Astrocyte (in vitro differentiated cells and primary cell): Measurements from ENCODE around the gene HCRTR1. TPM values are rescaled to one million over a fixed set of nuclear protein-coding genes. Genes with fewer than 3 reads are reported as not detected.

Source experiments
- DNase-seq: peaks from one replicate; pipeline ENCODE4 v3.0.0-alpha.2; 2010; ENCODE audit warnings: low read depth
- FAIRE-seq: peaks from 2 replicates; lab custom pipeline; 2011; peaks lifted over from hg19 to GRCh38; lab: Jason Lieb, UNC
- H2AFZ ChIP-seq: 2 replicates; pipeline ENCODE4 v1.6.0; 2012; ENCODE audit warnings: low read depth, low read length, inconsistent platforms
- H3K27ac ChIP-seq: 2 replicates; pipeline ENCODE4 v1.5.1; 2011; ENCODE audit warnings: low read depth, low read length, inconsistent platforms
- H3K27me3 ChIP-seq: 2 replicates; pipeline ENCODE4 v1.6.0; 2011; ENCODE audit warnings: low read length, inconsistent platforms; ENCODE audit not compliant: insufficient read depth
- H3K36me3 ChIP-seq: 2 replicates; pipeline ENCODE4 v1.5.1; 2011; ENCODE audit warnings: low read length, inconsistent platforms; ENCODE audit not compliant: insufficient read depth
- H3K4me1 ChIP-seq: 2 replicates; pipeline ENCODE4 v1.5.1; 2011; ENCODE audit warnings: low read length, inconsistent platforms; ENCODE audit not compliant: insufficient read depth
- H3K4me2 ChIP-seq: 2 replicates; pipeline ENCODE4 v1.6.0; 2012; ENCODE audit warnings: low read length, inconsistent platforms
- H3K4me3 ChIP-seq: 2 replicates; pipeline ENCODE4 v1.5.1; 2011; ENCODE audit warnings: low read depth, mild to moderate bottlenecking, low read length, inconsistent platforms; ENCODE audit not compliant: insufficient read depth
- H3K79me2 ChIP-seq: 2 replicates; pipeline ENCODE4 v1.6.0; 2012; ENCODE audit warnings: mild to moderate bottlenecking, low read length, inconsistent platforms; ENCODE audit not compliant: insufficient read depth
- H3K9ac ChIP-seq: 2 replicates; pipeline ENCODE4 v1.6.0; 2012; ENCODE audit warnings: mild to moderate bottlenecking, low read length, inconsistent platforms
- H3K9me3 ChIP-seq: 2 replicates; pipeline ENCODE4 v1.5.1; 2012; ENCODE audit warnings: low read depth, mild to moderate bottlenecking, low read length, inconsistent platforms; ENCODE audit not compliant: insufficient read depth
- H4K20me1 ChIP-seq: 2 replicates; pipeline ENCODE4 v1.6.0; 2012; ENCODE audit warnings: low read length, inconsistent platforms; ENCODE audit not compliant: insufficient read depth
- H3K27ac Mint-ChIP-seq: one replicate; pipeline ENCODE4 v1.8.0; 2021; ENCODE audit warnings: mild to moderate bottlenecking, mixed read lengths; ENCODE audit not compliant: unreplicated experiment
- H3K27me3 Mint-ChIP-seq: one replicate; pipeline ENCODE4 v1.8.0; 2021; ENCODE audit warnings: low read depth, mixed read lengths; ENCODE audit not compliant: unreplicated experiment
- H3K36me3 Mint-ChIP-seq: one replicate; pipeline ENCODE4 v1.8.0; 2021; ENCODE audit warnings: low read depth, mixed read lengths; ENCODE audit not compliant: unreplicated experiment
- H3K4me1 Mint-ChIP-seq: one replicate; pipeline ENCODE4 v1.8.0; 2021; ENCODE audit warnings: low read depth, mixed read lengths; ENCODE audit not compliant: unreplicated experiment
- H3K4me3 Mint-ChIP-seq: one replicate; pipeline ENCODE4 v1.8.0; 2021; ENCODE audit warnings: mild to moderate bottlenecking, moderate library complexity, mixed read lengths; ENCODE audit not compliant: unreplicated experiment
- H3K9me3 Mint-ChIP-seq: one replicate; pipeline ENCODE4 v1.8.0; 2021; ENCODE audit warnings: mild to moderate bottlenecking, mixed read lengths; ENCODE audit not compliant: unreplicated experiment
- EZH2 ChIP-seq: IDR thresholded peaks from 2 replicates; pipeline ENCODE4 v1.6.1; 2012; ENCODE audit warnings: mild to moderate bottlenecking, low read length, inconsistent platforms; ENCODE audit not compliant: insufficient read depth
- total RNA-seq: library from RNA; stranded (reverse); gene quantifications from 2 replicates; pipeline ENCODE4 v1.2.1, GENCODE V29; 2021
- TF ChIP-seq, protein P1 (sequence below): IDR thresholded peaks from 2 replicates; pipeline ENCODE4 v1.5.1; 2011; ENCODE audit warnings: low read depth, mild to moderate bottlenecking, inconsistent platforms, low read length, moderate library complexity; ENCODE audit not compliant: insufficient read depth

HCRTR1 gene
- total RNA-seq, 1 donor from 2014 or later, result not detected

DNA sequence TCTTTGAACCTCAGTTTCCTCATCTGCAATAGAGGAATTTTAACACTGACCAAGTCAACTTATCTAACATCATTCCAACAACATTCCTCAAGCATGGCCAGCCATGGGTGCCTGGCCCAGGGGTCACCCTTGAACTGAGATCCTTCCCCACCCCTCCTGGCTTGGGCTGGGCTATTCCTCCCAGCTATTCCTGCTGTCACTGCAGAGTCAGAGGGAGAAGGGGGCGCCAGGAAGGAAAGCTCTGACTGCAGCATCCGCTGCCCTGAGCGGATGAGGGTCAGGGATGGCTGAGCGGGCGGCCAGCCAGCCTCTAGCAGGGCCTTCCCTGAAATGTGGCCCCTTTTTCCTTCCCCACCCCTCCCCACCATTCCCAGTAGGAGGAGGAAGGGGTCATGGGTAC lies 38.1 kb upstream of the HCRTR1 start:
- no peaks in the 10 kb centered on the region for H3K79me2 ChIP-seq
- peaks cover 3% of the 10 kb centered on the region for H3K36me3 Mint-ChIP-seq
- H3K4me2 ChIP-seq, result peak overlapping the region; percentile 4
- H3K27me3 Mint-ChIP-seq, result peaks cover 24% of the 10 kb centered on the region
- H3K27ac Mint-ChIP-seq, result no peak overlapping the region
- TF ChIP-seq, protein P1, sequence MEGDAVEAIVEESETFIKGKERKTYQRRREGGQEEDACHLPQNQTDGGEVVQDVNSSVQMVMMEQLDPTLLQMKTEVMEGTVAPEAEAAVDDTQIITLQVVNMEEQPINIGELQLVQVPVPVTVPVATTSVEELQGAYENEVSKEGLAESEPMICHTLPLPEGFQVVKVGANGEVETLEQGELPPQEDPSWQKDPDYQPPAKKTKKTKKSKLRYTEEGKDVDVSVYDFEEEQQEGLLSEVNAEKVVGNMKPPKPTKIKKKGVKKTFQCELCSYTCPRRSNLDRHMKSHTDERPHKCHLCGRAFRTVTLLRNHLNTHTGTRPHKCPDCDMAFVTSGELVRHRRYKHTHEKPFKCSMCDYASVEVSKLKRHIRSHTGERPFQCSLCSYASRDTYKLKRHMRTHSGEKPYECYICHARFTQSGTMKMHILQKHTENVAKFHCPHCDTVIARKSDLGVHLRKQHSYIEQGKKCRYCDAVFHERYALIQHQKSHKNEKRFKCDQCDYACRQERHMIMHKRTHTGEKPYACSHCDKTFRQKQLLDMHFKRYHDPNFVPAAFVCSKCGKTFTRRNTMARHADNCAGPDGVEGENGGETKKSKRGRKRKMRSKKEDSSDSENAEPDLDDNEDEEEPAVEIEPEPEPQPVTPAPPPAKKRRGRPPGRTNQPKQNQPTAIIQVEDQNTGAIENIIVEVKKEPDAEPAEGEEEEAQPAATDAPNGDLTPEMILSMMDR, result no peak
- TF ChIP-seq EZH2, result no peak
- no peaks in the 10 kb centered on the region for H3K36me3 ChIP-seq
- no peak overlapping the region for H3K9ac ChIP-seq
- H3K4me3 ChIP-seq, result no peak overlapping the region
- DNase-seq (no peak), FAIRE-seq (no peak)
- no peaks in the 10 kb centered on the region for H4K20me1 ChIP-seq
- peaks cover 23% of the 10 kb centered on the region for H3K4me1 Mint-ChIP-seq
- H3K27ac ChIP-seq, result no peak overlapping the region
- peaks cover 60% of the 10 kb centered on the region for H3K4me1 ChIP-seq
- H3K4me3 Mint-ChIP-seq, result no peak overlapping the region
- H2AFZ ChIP-seq, result no peak overlapping the region
- no peaks in the 10 kb centered on the region for H3K27me3 ChIP-seq
- no peaks in the 10 kb centered on the region for H3K9me3 ChIP-seq
- no peaks in the 10 kb centered on the region for H3K9me3 Mint-ChIP-seq

DNA sequence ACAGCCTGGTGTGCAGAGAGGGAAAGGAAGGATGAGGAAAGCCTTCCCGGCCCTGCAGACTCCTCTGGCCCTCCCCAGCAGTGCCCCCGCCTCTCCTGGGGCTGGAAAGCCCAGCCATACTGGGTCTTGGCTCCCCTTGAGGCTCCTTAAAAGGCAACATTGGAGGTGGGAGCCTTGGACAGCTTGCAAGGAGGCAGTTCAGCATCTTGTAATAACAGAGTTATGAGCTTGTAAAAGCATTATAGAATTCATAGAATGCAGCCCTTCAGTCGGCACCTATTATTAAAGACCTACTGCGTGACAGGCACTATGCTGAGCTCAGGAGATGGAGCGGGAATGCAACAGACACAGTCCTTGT lies 37.0 kb upstream of the HCRTR1 start:
- Mint-ChIP-seq H3K27me3 (peaks cover 31% of the 10 kb centered on the region), H3K36me3 (peaks cover 3% of the 10 kb centered on the region), H3K4me1 (peaks cover 17% of the 10 kb centered on the region), H3K9me3 (no peaks in the 10 kb centered on the region), H3K27ac (no peak overlapping the region), H3K4me3 (no peak overlapping the region)
- FAIRE-seq (no peak), DNase-seq (no peak)
- Histone ChIP-seq H3K27ac (no peak overlapping the region), H3K9me3 (no peaks in the 10 kb centered on the region), H3K4me1 (peaks cover 50% of the 10 kb centered on the region), H3K4me2 (peak overlapping the region; percentile 4), H2AFZ (no peak overlapping the region), H3K27me3 (no peaks in the 10 kb centered on the region), H3K79me2 (no peaks in the 10 kb centered on the region), H3K9ac (no peak overlapping the region), H3K36me3 (no peaks in the 10 kb centered on the region), H3K4me3 (no peak overlapping the region), H4K20me1 (no peaks in the 10 kb centered on the region)
- TF ChIP-seq, protein P1, result no peak
- TF ChIP-seq EZH2, result no peak

DNA sequence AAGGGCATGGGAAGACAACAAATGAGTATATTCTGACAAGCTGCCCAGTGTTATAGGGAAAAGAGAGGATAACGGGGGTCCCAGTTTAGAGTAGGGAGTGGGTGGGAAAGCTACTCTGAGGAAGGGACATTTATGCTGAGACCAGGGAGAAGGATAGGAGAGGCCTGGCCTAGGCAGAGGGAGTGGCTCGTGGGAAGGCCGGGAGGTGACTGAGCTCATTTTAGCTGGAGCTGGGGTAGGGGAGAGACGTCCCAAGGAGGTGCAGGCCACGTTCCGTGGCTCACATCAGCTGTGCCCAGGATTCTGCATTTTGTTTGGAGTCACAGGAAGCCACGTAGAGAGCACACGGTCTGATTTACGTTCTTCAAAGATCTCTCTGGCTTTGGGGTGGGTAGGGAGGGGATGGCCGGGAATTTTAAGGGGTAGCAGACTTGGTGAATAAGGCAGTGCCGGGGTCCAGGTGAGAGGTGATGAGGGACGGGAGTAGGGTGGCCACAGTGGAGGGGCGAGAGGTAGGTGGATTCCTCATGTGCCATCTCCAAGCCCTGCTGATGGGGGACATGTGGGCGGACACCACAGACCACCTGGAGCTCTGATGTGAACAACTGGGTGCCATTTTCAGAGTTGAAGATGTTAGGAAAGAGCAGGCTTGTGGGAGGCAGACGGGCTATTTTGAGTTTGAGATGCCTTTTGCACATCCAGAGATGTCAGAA lies 36.4 kb upstream of the HCRTR1 start:
- H2AFZ ChIP-seq, result no peak overlapping the region
- no peaks in the 10 kb centered on the region for H3K36me3 ChIP-seq
- H3K4me2 ChIP-seq, result no peak overlapping the region
- H3K4me1 ChIP-seq, result peaks cover 45% of the 10 kb centered on the region
- H3K27ac ChIP-seq, result no peak overlapping the region
- DNase-seq (no peak), FAIRE-seq (no peak)
- Mint-ChIP-seq H3K36me3 (peaks cover 3% of the 10 kb centered on the region), H3K9me3 (no peaks in the 10 kb centered on the region), H3K27ac (no peak overlapping the region), H3K4me3 (no peak overlapping the region), H3K4me1 (peaks cover 15% of the 10 kb centered on the region), H3K27me3 (peaks cover 32% of the 10 kb centered on the region)
- H4K20me1 ChIP-seq, result no peaks in the 10 kb centered on the region
- no peak overlapping the region for H3K4me3 ChIP-seq
- no peak overlapping the region for H3K9ac ChIP-seq
- H3K79me2 ChIP-seq, result no peaks in the 10 kb centered on the region
- H3K9me3 ChIP-seq, result no peaks in the 10 kb centered on the region
- no peaks in the 10 kb centered on the region for H3K27me3 ChIP-seq
- TF ChIP-seq, protein P1, result no peak
- no peak for TF ChIP-seq EZH2
